K562 (cell line): ENCODE measurements around the gene SGCB.

Experiments
- CTCF ChIP-seq, 3 experiments: IDR thresholded peaks in 2 of 3; conservative IDR thresholded peaks in 1 of 3; 2 replicates each; pipeline ENCODE4 v1.5.1; 2011 to 2012; ENCODE audit warnings: low read length in 3 of 3, mild to moderate bottlenecking in 3 of 3, control low read depth in 2 of 3, improper control_type of control experiment in 1 of 3, inconsistent platforms in 1 of 3, low read depth in 1 of 3, mixed read lengths in 1 of 3, moderate library complexity in 1 of 3; ENCODE audit not compliant: insufficient read depth in 2 of 3
- HDAC8 ChIP-seq: fragments of 450-650 bp; IDR thresholded peaks from 2 replicates; pipeline ENCODE4 v1.6.1; 2016; ENCODE audit warnings: mild to moderate bottlenecking, missing genetic modification characterization, moderate library complexity, missing compliant biosample characterization
- ZSCAN29 ChIP-seq: fragments of 450-650 bp; IDR thresholded peaks from 2 replicates; pipeline ENCODE4 v1.6.1; 2017

GRCh38 chr4:52051213-52051614, 13.1 kb upstream of the SGCB start, which contains the start of gene SPATA18:
- TF ChIP-seq CTCF (IDR thresholded peaks at IDR 0.05 in 2 of 3, conservative IDR thresholded peaks at IDR 0.05 in 1 of 3; ENCODE audit: insufficient read depth in 2 of 3, low read depth in 1 of 3, low read length in 3 of 3) (no peak), ZSCAN29 (no peak), HDAC8 (tag) (no peak)
